Measurements from ENCODE around the gene CPHXL2. TPM values are rescaled to one million over a fixed set of nuclear protein-coding genes. Genes with fewer than 3 reads are reported as not detected.

Gene CPHXL2
- total and polyA plus RNA-seq, 7 experiments from 2014 or later = not detected

DNA sequence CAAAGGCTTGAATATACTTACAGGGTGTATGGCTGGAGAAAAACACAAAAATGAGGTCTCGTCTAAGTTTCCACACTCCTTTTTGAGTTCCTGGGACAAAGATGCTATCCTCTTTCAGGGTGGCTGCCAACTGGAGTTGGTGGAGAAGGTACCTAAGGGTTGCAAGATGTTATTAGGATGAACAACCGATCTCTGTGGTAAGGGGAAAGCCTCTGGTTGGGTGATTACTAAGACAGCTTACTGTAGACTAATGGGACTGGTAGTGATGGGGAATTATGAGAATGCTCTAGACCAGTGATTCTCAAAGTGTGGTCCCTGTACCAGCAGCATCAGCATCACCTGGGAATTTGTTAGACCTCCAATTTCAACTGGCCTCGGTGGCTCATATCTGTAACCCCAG, 59.7 kb downstream of the CPHXL2 start:
- DNase-seq = no peak
- ChIA-PET CTCF (no interaction called here), POLR2A (interaction anchor here (0.9 kb wide), 1 partner anchor 51 kb away, joined by 3 read pairs; the partner anchor contains the start of gene GABARAPL2)
- H3K4me3 Mint-ChIP-seq = no peak overlapping the region
- Histone ChIP-seq H3K4me1 (ENCODE audit: control insufficient read depth in 2 of 2, insufficient read depth in 2 of 2, low read length in 2 of 2) (peaks cover 13 to 69% of the 10 kb centered on the region in 2 donors), H3K27ac (ENCODE audit: low read depth, low read length) (no peak overlapping the region), H3K27me3 (ENCODE audit: control insufficient read depth in 2 of 2, insufficient read depth in 2 of 2, low read length in 2 of 2) (no peaks in the 10 kb centered on the region), H3K36me3 (ENCODE audit: control insufficient read depth in 2 of 3, insufficient read depth in 3 of 3, low read length in 3 of 3) (peaks cover 0 to 62% (median 6%) of the 10 kb centered on the region in 3 experiments), H3K9me3 (ENCODE audit: control insufficient read depth in 2 of 3, low read length in 3 of 3) (no peaks in the 10 kb centered on the region), H3K4me3 (ENCODE audit: low read length) (peak overlapping the region; percentile 1)
- no peak overlapping the region for H3K27ac Mint-ChIP-seq
- H3K27me3 Mint-ChIP-seq = no peaks in the 10 kb centered on the region
- peaks cover 14 to 31% (median 26%) of the 10 kb centered on the region in 7 donors for H3K4me1 Mint-ChIP-seq
- no peaks in the 10 kb centered on the region for H3K9me3 Mint-ChIP-seq
- intact Hi-C loops (cut with micrococcal nuclease) = no loop called here
- H3K36me3 Mint-ChIP-seq = peaks cover 16 to 53% (median 34%) of the 10 kb centered on the region in 5 donors
- no peak for ATAC-seq

DNA sequence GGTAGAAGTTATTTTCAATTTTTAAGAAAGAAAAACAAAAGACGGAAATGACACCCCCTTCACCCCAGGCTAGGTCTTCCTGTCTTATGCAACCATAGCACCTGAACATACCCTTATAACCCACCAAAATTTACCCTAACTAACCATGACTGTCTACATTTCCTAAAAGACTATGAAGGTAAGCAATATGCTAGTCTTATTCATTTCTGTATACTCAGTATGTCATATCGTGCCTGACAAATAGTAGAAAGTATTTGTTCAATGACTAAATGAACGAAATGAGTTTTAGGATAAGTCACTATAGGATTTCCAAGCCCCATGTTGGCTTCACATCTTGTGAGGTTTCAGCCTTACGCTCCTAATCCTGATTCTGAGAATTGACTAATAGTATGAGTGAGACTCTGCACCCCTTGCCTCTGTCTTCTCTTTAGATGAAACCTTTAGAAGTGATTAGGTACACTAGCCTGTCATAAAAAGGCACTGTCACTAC, 60.2 kb downstream of the CPHXL2 start:
- POLR2A ChIA-PET = no interaction called here

DNA sequence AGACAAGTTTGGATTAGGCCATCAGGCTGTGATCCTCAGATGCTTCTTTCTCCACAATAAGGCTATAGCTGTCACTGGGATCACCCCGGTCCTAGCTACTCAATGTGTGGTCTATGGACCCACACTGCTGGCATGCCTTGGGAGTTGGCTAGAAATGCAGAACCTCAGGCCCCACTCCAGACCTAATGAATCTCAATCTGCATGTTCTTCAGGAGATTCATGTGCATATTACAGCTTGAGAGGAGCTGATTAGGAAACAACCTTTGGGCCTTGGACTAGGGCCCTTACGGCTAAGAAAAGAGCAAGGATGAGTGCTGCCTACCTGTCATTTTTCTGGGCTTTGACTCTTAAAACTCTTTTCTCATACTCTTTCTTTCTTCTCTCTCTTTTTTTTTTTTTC, 61.2 kb downstream of the CPHXL2 start:
- Mint-ChIP-seq H3K4me3 (no peak overlapping the region), H3K36me3 (peaks cover 16 to 55% (median 36%) of the 10 kb centered on the region in 5 donors), H3K27me3 (no peaks in the 10 kb centered on the region), H3K9me3 (no peaks in the 10 kb centered on the region), H3K4me1 (peaks cover 3 to 17% (median 11%) of the 10 kb centered on the region in 7 donors), H3K27ac (peak overlapping the region in 1 of 9 donors; percentile 61)
- H3K4me1 ChIP-seq (ENCODE audit: control insufficient read depth in 2 of 2, insufficient read depth in 2 of 2, low read length in 2 of 2) = peaks cover 0 to 56% of the 10 kb centered on the region in 2 donors
- POLR2A ChIA-PET = no interaction called here
- ATAC-seq (no peak), DNase-seq (no peak)
- peaks cover 0 to 72% (median 8%) of the 10 kb centered on the region in 3 experiments for H3K36me3 ChIP-seq (ENCODE audit: control insufficient read depth in 2 of 3, insufficient read depth in 3 of 3, low read length in 3 of 3)
- no peak overlapping the region for H3K4me3 ChIP-seq (ENCODE audit: low read length)
- no peaks in the 10 kb centered on the region for H3K27me3 ChIP-seq (ENCODE audit: control insufficient read depth in 2 of 2, insufficient read depth in 2 of 2, low read length in 2 of 2)
- H3K27ac ChIP-seq (ENCODE audit: low read depth, low read length) = no peak overlapping the region
- intact Hi-C loops (cut with micrococcal nuclease) = no loop called here
- CTCF ChIA-PET = interaction anchor here (0.7 kb wide), 2 partner anchors 29 to 59 kb away, joined by 3 to 4 read pairs; partner anchors contain the start of gene TMEM231
- no peaks in the 10 kb centered on the region for H3K9me3 ChIP-seq (ENCODE audit: control insufficient read depth in 2 of 3, low read length in 3 of 3)

More for the DNA sequence above, 60.2 kb downstream of the CPHXL2 start:
- Histone ChIP-seq H3K27me3 (ENCODE audit: control insufficient read depth in 2 of 2, insufficient read depth in 2 of 2, low read length in 2 of 2) (no peaks in the 10 kb centered on the region), H3K9me3 (ENCODE audit: control insufficient read depth in 2 of 3, low read length in 3 of 3) (no peaks in the 10 kb centered on the region), H3K36me3 (ENCODE audit: control insufficient read depth in 2 of 3, insufficient read depth in 3 of 3, low read length in 3 of 3) (peaks cover 0 to 65% (median 8%) of the 10 kb centered on the region in 3 experiments), H3K4me1 (ENCODE audit: control insufficient read depth in 2 of 2, insufficient read depth in 2 of 2, low read length in 2 of 2) (peaks cover 8 to 66% of the 10 kb centered on the region in 2 donors), H3K4me3 (ENCODE audit: low read length) (peak overlapping the region; percentile 1), H3K27ac (ENCODE audit: low read depth, low read length) (no peak overlapping the region)
- H3K36me3 Mint-ChIP-seq = peaks cover 16 to 55% (median 36%) of the 10 kb centered on the region in 5 donors
- peak overlapping the region in 5 of 9 donors; percentile 19 to 81 (median 61) for H3K27ac Mint-ChIP-seq
- CTCF ChIA-PET = interaction anchor here (0.7 kb wide), 1 partner anchor 30 kb away, joined by 4 read pairs; no protein-coding TSS in a partner anchor
- H3K4me3 Mint-ChIP-seq = peak overlapping the region in 2 of 10 donors; percentile 17 to 58
- intact Hi-C loops (cut with micrococcal nuclease) = no loop called here
- H3K27me3 Mint-ChIP-seq = no peaks in the 10 kb centered on the region
- no peaks in the 10 kb centered on the region for H3K9me3 Mint-ChIP-seq
- peaks cover 12 to 26% (median 20%) of the 10 kb centered on the region in 7 donors for H3K4me1 Mint-ChIP-seq
- DNase-seq = no peak
- ATAC-seq = no peak

DNA sequence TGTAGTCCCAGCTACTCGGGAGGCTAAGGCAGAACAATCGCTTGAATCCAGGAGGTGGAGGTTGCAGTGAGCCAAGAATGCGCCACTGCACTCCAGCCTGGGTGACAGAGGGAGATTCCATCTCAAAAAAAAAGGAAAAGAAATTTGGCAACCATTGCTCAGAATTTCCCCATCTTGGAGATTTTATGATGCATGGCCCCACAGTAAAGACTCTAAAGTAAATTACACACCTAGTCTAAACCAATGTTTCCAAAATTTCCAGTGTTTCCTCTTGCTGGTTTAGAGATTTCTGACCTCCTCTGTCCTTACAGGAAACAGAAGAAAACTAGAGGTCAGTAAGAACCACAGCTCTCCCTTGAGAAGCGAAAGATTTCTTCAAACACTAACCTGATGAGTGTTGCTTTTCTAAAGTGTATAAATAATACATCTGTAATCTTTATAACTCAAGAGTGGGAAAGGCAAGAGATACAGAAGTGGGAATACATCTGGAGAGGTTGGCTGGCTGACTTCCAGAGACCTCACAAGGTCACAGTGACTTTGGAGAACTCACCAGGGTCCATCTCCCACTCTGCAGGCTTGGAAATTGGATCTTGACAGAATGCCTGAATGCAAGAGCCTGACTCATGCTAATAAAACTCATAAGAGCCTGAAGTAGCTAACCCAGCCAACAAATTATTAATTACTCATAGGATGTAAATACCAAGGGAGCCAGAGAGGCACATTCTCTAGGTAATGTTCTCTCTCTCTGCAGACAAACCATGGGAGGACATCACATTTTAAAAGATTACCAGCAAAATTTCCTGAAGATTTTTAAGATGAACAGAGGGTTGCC, 62.5 kb downstream of the CPHXL2 start:
- H3K9me3 Mint-ChIP-seq = no peaks in the 10 kb centered on the region
- no peak for ATAC-seq
- H3K27me3 ChIP-seq (ENCODE audit: control insufficient read depth in 2 of 2, insufficient read depth in 2 of 2, low read length in 2 of 2) = no peaks in the 10 kb centered on the region
- no peak overlapping the region for H3K4me3 ChIP-seq (ENCODE audit: low read length)
- no peak overlapping the region for H3K4me3 Mint-ChIP-seq
- ChIA-PET CTCF (no interaction called here), POLR2A (interaction anchor here (0.7 kb wide), 1 partner anchor 24 kb away, joined by 9 read pairs; no protein-coding TSS in a partner anchor)
- DNase-seq = no peak
- H3K36me3 ChIP-seq (ENCODE audit: control insufficient read depth in 2 of 3, insufficient read depth in 3 of 3, low read length in 3 of 3) = peaks cover 0 to 72% (median 8%) of the 10 kb centered on the region in 3 experiments
- H3K27ac ChIP-seq (ENCODE audit: low read depth, low read length) = no peak overlapping the region
- H3K4me1 Mint-ChIP-seq = peaks cover 0 to 11% (median 4%) of the 10 kb centered on the region in 7 donors
- no peaks in the 10 kb centered on the region for H3K9me3 ChIP-seq (ENCODE audit: control insufficient read depth in 2 of 3, low read length in 3 of 3)
- peaks cover 16 to 49% (median 35%) of the 10 kb centered on the region in 5 donors for H3K36me3 Mint-ChIP-seq
- no peak overlapping the region for H3K27ac Mint-ChIP-seq
- H3K4me1 ChIP-seq (ENCODE audit: control insufficient read depth in 2 of 2, insufficient read depth in 2 of 2, low read length in 2 of 2) = peaks cover 0 to 50% of the 10 kb centered on the region in 2 donors
- no peaks in the 10 kb centered on the region for H3K27me3 Mint-ChIP-seq
- intact Hi-C loops (cut with micrococcal nuclease) = no loop called here

Other genes starting within 250 kb of the CPHXL2 start
- gene CFDP1, start 243.5 kb downstream of the CPHXL2 start, total RNA-seq = 10 to 100 TPM; 34.9 to 41.4 (median 39.4) TPM
- gene CFDP1, start 243.5 kb downstream of the CPHXL2 start, polyA plus RNA-seq = 10 to 100 TPM; 36.6 to 42.1 TPM
- 10 to 100 TPM; 31.0 to 50.9 (median 46.6) TPM for gene TMEM170A, start 212.3 kb downstream of the CPHXL2 start, total RNA-seq
- gene TMEM170A, start 212.3 kb downstream of the CPHXL2 start, polyA plus RNA-seq = 10 to 100 TPM; 33.4 to 34.7 TPM
- gene CHST6, start 181.6 kb downstream of the CPHXL2 start, total RNA-seq = under 1 TPM in 3 of 5 experiments, not detected in 2; 0.05 to 0.14 (median 0.11) TPM
- not detected for gene CHST6, start 181.6 kb downstream of the CPHXL2 start, polyA plus RNA-seq
- not detected for gene CHST5, start 140.9 kb downstream of the CPHXL2 start, total RNA-seq
- gene CHST5, start 140.9 kb downstream of the CPHXL2 start, polyA plus RNA-seq = not detected
- 1 to 10 TPM; 1.5 to 3.9 (median 3.4) TPM for gene TMEM231, start 120.8 kb downstream of the CPHXL2 start, total RNA-seq
- 1 to 10 TPM; 1.3 to 2.4 TPM for gene TMEM231, start 120.8 kb downstream of the CPHXL2 start, polyA plus RNA-seq
- gene GABARAPL2, start 110.6 kb downstream of the CPHXL2 start, total RNA-seq = 10 to 100 TPM; 57.9 to 81.2 (median 75.6) TPM
- gene GABARAPL2, start 110.6 kb downstream of the CPHXL2 start, polyA plus RNA-seq = 100 to 1,000 TPM; 187 to 293 TPM
- gene ADAT1, start 53.7 kb downstream of the CPHXL2 start, total RNA-seq = 10 to 100 TPM; 41.3 to 69.4 (median 63.6) TPM
- 10 to 100 TPM; 35.6 to 36.1 TPM for gene ADAT1, start 53.7 kb downstream of the CPHXL2 start, polyA plus RNA-seq
- gene KARS1, start 29.3 kb downstream of the CPHXL2 start, total RNA-seq = 100 to 1,000 TPM; 118 to 216 (median 123) TPM
- gene KARS1, start 29.3 kb downstream of the CPHXL2 start, polyA plus RNA-seq = 100 to 1,000 TPM; 208 to 216 TPM
- gene TERF2IP, start 29.2 kb downstream of the CPHXL2 start, total RNA-seq = 10 to 100 TPM; 70.8 to 90.4 (median 88.7) TPM
- 100 to 1,000 TPM; 105 to 168 TPM for gene TERF2IP, start 29.2 kb downstream of the CPHXL2 start, polyA plus RNA-seq
- gene DUXB, start 24.5 kb upstream of the CPHXL2 start, total RNA-seq = not detected
- gene DUXB, start 24.5 kb upstream of the CPHXL2 start, polyA plus RNA-seq = not detected
- not detected for gene CPHXL, start 49.5 kb upstream of the CPHXL2 start, total RNA-seq
- gene CPHXL, start 49.5 kb upstream of the CPHXL2 start, polyA plus RNA-seq = not detected